A549 (cell line): Measurements from ENCODE around the gene CDK18.

ENCODE experiments used
- CTCF ChIP-seq: fragments of >200 bp; sonication (Bioruptor Twin); formaldehyde crosslinking; IDR thresholded peaks from 3 replicates; pipeline ENCODE4 v1.5.1; 2016
- HDAC2 ChIP-seq: fragments of 200-600 bp; sonication (generic); IDR thresholded peaks from 2 replicates; pipeline ENCODE4 v1.6.1; 2016
- HOXB5 ChIP-seq: fragments of 250-450 bp; sonication (Bioruptor Pico); IDR thresholded peaks from 2 replicates; pipeline ENCODE4 v1.5.0; 2020; ENCODE audit warnings: mild to moderate bottlenecking, moderate library complexity
- JUNB ChIP-seq: fragments of >200 bp; sonication (Bioruptor Twin); formaldehyde crosslinking; IDR thresholded peaks from 2 replicates; pipeline ENCODE4 v1.6.1; 2016
- RAD21 ChIP-seq, 2 experiments: fragments of >200 bp in 1 of 2; sonication (Bioruptor Twin) in 1 of 2; formaldehyde crosslinking in 1 of 2; IDR thresholded peaks in 1 of 2; conservative IDR thresholded peaks in 1 of 2; 2 replicates in 1 of 2; 3 replicates in 1 of 2; pipeline ENCODE4 v1.6.1; 2012 to 2018; ENCODE audit warnings: inconsistent platforms in 1 of 2
- RARB ChIP-seq: fragments of 250-450 bp; sonication (Bioruptor Pico); IDR thresholded peaks from 2 replicates; pipeline ENCODE4 v1.8.0; 2021; ENCODE audit warnings: mild to moderate bottlenecking, moderate library complexity
- REST ChIP-seq: fragments of 200-600 bp; sonication (generic); IDR thresholded peaks from 2 replicates; pipeline ENCODE4 v1.6.1; 2016; ENCODE audit warnings: antibody characterized with exemption, mild to moderate bottlenecking, moderate library complexity
- SMC3 ChIP-seq: fragments of >200 bp; sonication (Bioruptor Twin); formaldehyde crosslinking; IDR thresholded peaks from 3 replicates; pipeline ENCODE4 v1.6.1; 2018; ENCODE audit warnings: inconsistent platforms

- TF ChIP-seq HDAC2 (no peak), RARB (CRISPR knock-in tag) (no peak), REST (no peak), CTCF (no peak), RAD21 (conservative IDR thresholded peaks at IDR 0.05 in 1 of 2, IDR thresholded peaks at IDR 0.05 in 1 of 2) (no peak), SMC3 (no peak), HOXB5 (no peak), JUNB (no peak)
Measured at GRCh38 chr1:205572421-205572820, 68.0 kb downstream of the CDK18 start.
